ENCODE data around the gene ATP5MG. TPM values are rescaled to one million over a fixed set of nuclear protein-coding genes. Genes with fewer than 3 reads are reported as not detected.

The ATP5MG gene
- total and polyA plus RNA-seq, 2 of the 4 experiments (the other 2 are of a cell fraction), result 144 to 219 TPM

DNA sequence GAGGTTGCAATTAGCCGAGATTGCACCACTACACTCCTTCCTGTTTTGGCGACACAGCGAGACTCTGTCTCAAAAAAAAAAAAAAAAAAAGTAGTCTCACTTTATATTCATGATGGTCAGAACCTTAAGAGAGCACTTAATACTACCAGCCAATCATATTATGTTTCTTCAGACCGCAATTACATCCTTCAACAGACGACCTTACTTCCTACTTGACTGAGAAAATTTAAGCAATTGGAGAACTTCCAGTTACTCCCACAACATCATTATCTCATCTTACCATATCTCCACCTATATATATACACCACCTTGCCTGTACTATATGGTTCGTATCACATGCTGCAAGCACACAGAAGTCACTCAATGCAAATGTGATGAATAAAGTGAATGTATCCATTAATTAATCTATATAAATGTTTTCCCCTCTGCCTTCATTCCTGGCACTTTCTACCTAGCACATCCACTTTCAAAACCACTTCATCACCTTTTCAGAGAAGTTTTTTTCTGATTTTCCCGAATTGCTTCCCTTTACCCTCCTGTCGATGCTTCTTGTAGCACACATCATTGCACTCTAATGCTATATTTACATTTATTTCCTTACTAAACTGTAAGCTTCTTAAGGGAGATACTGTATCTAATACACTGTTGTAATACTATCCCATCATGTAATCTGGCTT, 13.8 kb downstream of the ATP5MG start:
- Histone ChIP-seq H4K20me1 (ENCODE audit: insufficient read depth, low read length) (peaks cover 2% of the 10 kb centered on the region; the same call in 1 of the 2 replicates), H3K18ac (ENCODE audit: low read depth, low read length) (no peak overlapping the region), H3K56ac (ENCODE audit: extremely low read depth, insufficient read depth, low read length) (no peak overlapping the region), H4K8ac (ENCODE audit: low read depth in 2 of 2, low read length in 2 of 2) (no peak overlapping the region), H3K9me3 (ENCODE audit: control insufficient read depth, insufficient read depth, low read length) (no peaks in the 10 kb centered on the region), H2AK9ac (replicated peaks; ENCODE audit: low read depth, low read length, poor library complexity) (no peak overlapping the region), H3K27me3 (ENCODE audit: control insufficient read depth, insufficient read depth, low read length) (no peaks in the 10 kb centered on the region), H4K5ac (ENCODE audit: low read depth, low read length) (no peak overlapping the region), H3K14ac (replicated peaks; ENCODE audit: low read depth, low read length) (no peak overlapping the region), H4K91ac (ENCODE audit: insufficient read depth, low read depth, low read length) (no peak overlapping the region), H2BK5ac (ENCODE audit: low read depth, low read length, poor library complexity, severe bottlenecking) (peak overlapping the region; percentile 59), H3K4me3 (ENCODE audit: insufficient read depth, low read depth, low read length) (no peak overlapping the region), H3K4me1 (ENCODE audit: control insufficient read depth, insufficient read depth, low read length) (no peaks in the 10 kb centered on the region), H2BK15ac (ENCODE audit: low read depth, low read length) (no peak overlapping the region), H3K4me2 (ENCODE audit: low read depth, low read length) (no peak overlapping the region), H2BK20ac (ENCODE audit: low read depth, low read length) (no peak overlapping the region), H2AFZ (replicated peaks; ENCODE audit: low read length, poor library complexity) (no peak overlapping the region), H3K9ac (ENCODE audit: low read depth, low read length) (no peak overlapping the region), H2AK5ac (ENCODE audit: low read depth, low read length) (no peak overlapping the region), H3K36me3 (ENCODE audit: control insufficient read depth, insufficient read depth, low read length) (peaks cover 6% of the 10 kb centered on the region), H3K27ac (ENCODE audit: insufficient read depth, low read length) (no peak overlapping the region), H2BK120ac (ENCODE audit: low read depth, low read length) (no peak overlapping the region), H3K4ac (ENCODE audit: low read depth, low read length) (no peak overlapping the region), H3K79me1 (ENCODE audit: low read depth in 1 of 2, low read length in 2 of 2) (peaks cover 13 to 15% of the 10 kb centered on the region in 2 experiments; a peak in 2 of 4 replicates), H3K23ac (ENCODE audit: low read depth, low read length) (no peak overlapping the region), H3K9me1 (ENCODE audit: insufficient read depth, low read length) (peaks cover 2% of the 10 kb centered on the region; the same call in 1 of the 2 replicates)
- no TSS peak for BruUV-seq (replicated peaks)
- WGBS, 2 experiments (ENCODE audit: extremely low coverage in 2 of 2, insufficient read length in 1 of 2), result 88% methylated on average over 3 of the region's 8 CpGs; no CpG with 5 or more reads in 1 of the 2 experiments
- no peak for ATAC-seq (ENCODE audit: low read depth)
- CTCF ChIA-PET, result interaction anchor here (0.5 to 0.6 kb wide), 2 partner anchors 45 to 72 kb away, joined by 3 read pairs; no protein-coding TSS in a partner anchor
- intact Hi-C loops (cut with micrococcal nuclease), result no loop called here
- dilution Hi-C loops (cut with HindIII; ENCODE audit: low sequenced_read_pairs, unreplicated experiment), result no loop called here
- POLR2A ChIA-PET (ENCODE audit: unreplicated experiment), result no interaction called here
- DNase-seq, result no peak
- in situ Hi-C loops (cut with MboI; ENCODE audit: low sequenced_read_pairs), result no loop called here
- TF ChIP-seq SMC3 (IDR thresholded peaks at IDR 0.05; ENCODE audit: low read depth, low read length) (no peak), MXI1 (IDR thresholded peaks at IDR 0.05; ENCODE audit: borderline replicate concordance, low read depth, low read length) (no peak), NFE2L2 (IDR thresholded peaks at IDR 0.05; ENCODE audit: low read depth, low read length) (no peak), MAZ (IDR thresholded peaks at IDR 0.05; ENCODE audit: borderline replicate concordance, low read depth, low read length) (no peak), RFX5 (IDR thresholded peaks at IDR 0.05; ENCODE audit: low read depth, low read length) (no peak)
- TF ChIP-seq, protein P1, sequence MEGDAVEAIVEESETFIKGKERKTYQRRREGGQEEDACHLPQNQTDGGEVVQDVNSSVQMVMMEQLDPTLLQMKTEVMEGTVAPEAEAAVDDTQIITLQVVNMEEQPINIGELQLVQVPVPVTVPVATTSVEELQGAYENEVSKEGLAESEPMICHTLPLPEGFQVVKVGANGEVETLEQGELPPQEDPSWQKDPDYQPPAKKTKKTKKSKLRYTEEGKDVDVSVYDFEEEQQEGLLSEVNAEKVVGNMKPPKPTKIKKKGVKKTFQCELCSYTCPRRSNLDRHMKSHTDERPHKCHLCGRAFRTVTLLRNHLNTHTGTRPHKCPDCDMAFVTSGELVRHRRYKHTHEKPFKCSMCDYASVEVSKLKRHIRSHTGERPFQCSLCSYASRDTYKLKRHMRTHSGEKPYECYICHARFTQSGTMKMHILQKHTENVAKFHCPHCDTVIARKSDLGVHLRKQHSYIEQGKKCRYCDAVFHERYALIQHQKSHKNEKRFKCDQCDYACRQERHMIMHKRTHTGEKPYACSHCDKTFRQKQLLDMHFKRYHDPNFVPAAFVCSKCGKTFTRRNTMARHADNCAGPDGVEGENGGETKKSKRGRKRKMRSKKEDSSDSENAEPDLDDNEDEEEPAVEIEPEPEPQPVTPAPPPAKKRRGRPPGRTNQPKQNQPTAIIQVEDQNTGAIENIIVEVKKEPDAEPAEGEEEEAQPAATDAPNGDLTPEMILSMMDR (conservative IDR thresholded peaks at IDR 0.05; ENCODE audit: low read depth, low read length), result no peak
